HepG2 (cell line): ENCODE measurements around the gene FAM222A. TPM values are rescaled to one million over a fixed set of nuclear protein-coding genes. Genes with fewer than 3 reads are reported as not detected.

Experiments
- DPF2 ChIP-seq: sonication (generic); formaldehyde crosslinking; IDR thresholded peaks from 2 replicates; pipeline ENCODE4 v1.4.0; 2020; ENCODE audit warnings: mild to moderate bottlenecking, low read depth, missing genetic modification reagents, borderline replicate concordance
- ESRRA ChIP-seq: sonication (generic); formaldehyde crosslinking; IDR thresholded peaks from 2 replicates; pipeline ENCODE4 v1.5.1; 2020; ENCODE audit warnings: mild to moderate bottlenecking, low read depth, missing genetic modification reagents
- HHEX ChIP-seq: IDR thresholded peaks from 2 replicates; pipeline ENCODE4 v1.6.1; 2016; ENCODE audit warnings: control low read depth
- MBNL3 ChIP-seq: fragments of 250-450 bp; sonication (Bioruptor Pico); conservative IDR thresholded peaks from 2 replicates; pipeline ENCODE4 v1.8.0; 2022; ENCODE audit warnings: mild to moderate bottlenecking, inconsistent platforms
- NCOA1 ChIP-seq: sonication (generic); formaldehyde crosslinking; IDR thresholded peaks from 2 replicates; pipeline ENCODE4 v1.9.0; 2021; ENCODE audit warnings: missing genetic modification reagents
- NFE2L1 ChIP-seq: sonication (generic); formaldehyde crosslinking; IDR thresholded peaks from 2 replicates; pipeline ENCODE4 v1.4.0; 2020; ENCODE audit warnings: missing genetic modification reagents, mild to moderate bottlenecking, borderline replicate concordance
- NR2F6 ChIP-seq, 2 experiments: IDR thresholded peaks; 2 replicates each; pipeline ENCODE4 v1.6.1; 2016; ENCODE audit warnings: antibody characterized with exemption in 1 of 2, mild to moderate bottlenecking in 1 of 2
- PRPF4 ChIP-seq: fragments of 200-400 bp; formaldehyde crosslinking; IDR thresholded peaks from 2 replicates; pipeline ENCODE4 v1.6.1; 2016; ENCODE audit warnings: low read length, low read depth; ENCODE audit not compliant: poor library complexity, severe bottlenecking
- RXRA ChIP-seq: sonication (generic); formaldehyde crosslinking; IDR thresholded peaks from 2 replicates; pipeline ENCODE4 v1.5.1; 2020; ENCODE audit warnings: missing genetic modification reagents
- SUZ12 ChIP-seq: fragments of 150-350 bp; IDR thresholded peaks from 2 replicates; pipeline ENCODE4 v1.6.1; 2014; ENCODE audit warnings: low read depth, low read length
- TAF1 ChIP-seq: sonication (generic); formaldehyde crosslinking; IDR thresholded peaks from 2 replicates; pipeline ENCODE4 v1.4.0; 2020; ENCODE audit warnings: missing genetic modification reagents
- ZFY ChIP-seq: sonication (generic); formaldehyde crosslinking; IDR thresholded peaks from 2 replicates; pipeline ENCODE4 v1.4.0; 2020; ENCODE audit warnings: missing genetic modification reagents
- ZNF468 ChIP-seq: sonication (generic); formaldehyde crosslinking; IDR thresholded peaks from 2 replicates; pipeline ENCODE4 v1.8.0; 2022; ENCODE audit warnings: mild to moderate bottlenecking, moderate library complexity, missing genetic modification reagents
- ZNF512B ChIP-seq: sonication (generic); formaldehyde crosslinking; IDR thresholded peaks from 2 replicates; pipeline ENCODE4 v1.5.1; 2020; ENCODE audit warnings: missing genetic modification reagents, mild to moderate bottlenecking, borderline replicate concordance
- ZNF720 ChIP-seq: sonication (generic); formaldehyde crosslinking; IDR thresholded peaks from 2 replicates; pipeline ENCODE4 v1.4.0; 2020; ENCODE audit warnings: missing genetic modification reagents
- polyA plus RNA-seq, 8 experiments: library from polyadenylated mRNA; depleted of rRNA in 3 of 8; stranded (reverse) in 7 of 8; unstranded in 1 of 8; fragments of >200 nt; fragmentation: Illumina TruSeq in 4 of 8; extraction: Trizol in 4 of 8; gene quantifications; 2 replicates each; pipeline versions ENCODE4 v1.2.1 to v1.2.3, GENCODE V29; 2011 to 2016; ENCODE audit warnings: low read depth in 4 of 8, missing spikeins in 1 of 8, mixed read lengths in 1 of 8; ENCODE audit not compliant: insufficient read depth in 1 of 8
- total RNA-seq, 5 experiments: library from RNA; depleted of rRNA; stranded (reverse); fragments of >200 nt; fragmentation: Illumina TruSeq; extraction: Trizol; gene quantifications; 2 replicates each; pipeline ENCODE4 v1.2.3, GENCODE V29; 2016; ENCODE audit warnings: low read depth in 1 of 5
- TF ChIP-seq, protein P1 (sequence below): sonication (generic); formaldehyde crosslinking; IDR thresholded peaks from 2 replicates; pipeline ENCODE4 v1.9.0; 2022; ENCODE audit warnings: missing genetic modification reagents, mild to moderate bottlenecking, borderline replicate concordance
- TF ChIP-seq, protein P2 (sequence below): sonication (generic); formaldehyde crosslinking; IDR thresholded peaks from 2 replicates; pipeline ENCODE4 v1.8.0; 2022; ENCODE audit warnings: mild to moderate bottlenecking, missing genetic modification reagents, borderline replicate concordance
- TF ChIP-seq, protein P3 (sequence below): sonication (generic); formaldehyde crosslinking; IDR thresholded peaks from 2 replicates; pipeline ENCODE4 v1.5.0; 2020; ENCODE audit warnings: mild to moderate bottlenecking, missing genetic modification reagents, moderate library complexity

The FAM222A gene
- total and polyA plus RNA-seq, 2 of the 13 experiments (the other 11 are each of a cell fraction or from before 2014, with no cell fraction given): 2.7 to 9.6 TPM

DNA sequence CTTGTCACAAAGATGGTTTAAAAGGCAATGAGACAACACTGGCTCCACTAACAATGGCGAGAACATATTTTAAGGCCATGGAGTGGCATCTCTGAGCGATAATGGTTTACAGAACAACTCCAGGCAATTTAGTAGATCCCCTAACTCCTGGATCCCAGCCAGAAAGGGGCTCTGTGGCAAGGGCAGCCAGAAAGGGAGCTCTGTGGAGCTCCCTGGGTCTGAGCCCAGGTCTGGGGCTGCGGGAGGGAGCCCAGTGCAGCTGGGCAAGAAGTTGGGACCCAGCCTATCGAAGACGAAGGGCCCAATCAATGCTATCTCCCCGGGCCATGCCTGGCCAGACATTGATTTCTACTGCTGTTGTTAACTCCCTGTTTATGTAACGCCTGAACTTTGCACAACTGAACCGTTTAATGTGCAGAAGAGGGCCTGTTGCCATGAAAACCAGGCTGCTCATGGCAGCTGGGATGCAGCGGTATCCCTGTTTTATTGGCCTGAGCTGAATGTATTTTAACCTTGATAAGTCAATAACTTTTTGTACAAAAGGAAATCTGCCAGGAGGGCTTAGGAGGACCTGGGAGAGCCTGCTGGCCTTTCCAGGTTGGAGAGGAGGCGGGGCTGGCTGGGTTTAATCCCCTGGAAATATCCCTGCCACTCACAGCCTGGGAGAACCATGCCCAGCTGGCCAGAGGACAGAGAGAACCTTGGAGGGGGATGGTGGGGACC is 6.7 kb upstream of the FAM222A start (continued):
- TF ChIP-seq DPF2 (CRISPR knock-in tag) (peak; percentile 67), PRPF4 (no peak), NFE2L1 (CRISPR knock-in tag) (no peak), ZNF512B (CRISPR knock-in tag) (no peak), NR2F6 (IDR thresholded peaks at IDR 0.05) (peak; percentile 31; the same call in 1 of the 2 replicates), NR2F6 (CRISPR knock-in tag; IDR thresholded peaks at IDR 0.05) (peak; percentile 72; the same call in 1 of the 2 replicates), RXRA (CRISPR knock-in tag) (peak; percentile 69), SUZ12 (no peak), HHEX (CRISPR knock-in tag) (peak; percentile 65; the same call in 1 of the 2 replicates), MBNL3 (CRISPR knock-in tag) (no peak), ZNF468 (CRISPR knock-in tag) (no peak), ZNF720 (CRISPR knock-in tag) (no peak), NCOA1 (no peak), ESRRA (CRISPR knock-in tag) (peak; percentile 80), ZFY (0 out of 2 replicates have a peak, but pooled peaks have one; percentile 40), TAF1 (CRISPR knock-in tag) (no peak)
- TF ChIP-seq, protein P1, sequence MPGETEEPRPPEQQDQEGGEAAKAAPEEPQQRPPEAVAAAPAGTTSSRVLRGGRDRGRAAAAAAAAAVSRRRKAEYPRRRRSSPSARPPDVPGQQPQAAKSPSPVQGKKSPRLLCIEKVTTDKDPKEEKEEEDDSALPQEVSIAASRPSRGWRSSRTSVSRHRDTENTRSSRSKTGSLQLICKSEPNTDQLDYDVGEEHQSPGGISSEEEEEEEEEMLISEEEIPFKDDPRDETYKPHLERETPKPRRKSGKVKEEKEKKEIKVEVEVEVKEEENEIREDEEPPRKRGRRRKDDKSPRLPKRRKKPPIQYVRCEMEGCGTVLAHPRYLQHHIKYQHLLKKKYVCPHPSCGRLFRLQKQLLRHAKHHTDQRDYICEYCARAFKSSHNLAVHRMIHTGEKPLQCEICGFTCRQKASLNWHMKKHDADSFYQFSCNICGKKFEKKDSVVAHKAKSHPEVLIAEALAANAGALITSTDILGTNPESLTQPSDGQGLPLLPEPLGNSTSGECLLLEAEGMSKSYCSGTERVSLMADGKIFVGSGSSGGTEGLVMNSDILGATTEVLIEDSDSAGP (CRISPR knock-in tag): peak; percentile 37; the same call in 1 of the 2 replicates
- TF ChIP-seq, protein P2, sequence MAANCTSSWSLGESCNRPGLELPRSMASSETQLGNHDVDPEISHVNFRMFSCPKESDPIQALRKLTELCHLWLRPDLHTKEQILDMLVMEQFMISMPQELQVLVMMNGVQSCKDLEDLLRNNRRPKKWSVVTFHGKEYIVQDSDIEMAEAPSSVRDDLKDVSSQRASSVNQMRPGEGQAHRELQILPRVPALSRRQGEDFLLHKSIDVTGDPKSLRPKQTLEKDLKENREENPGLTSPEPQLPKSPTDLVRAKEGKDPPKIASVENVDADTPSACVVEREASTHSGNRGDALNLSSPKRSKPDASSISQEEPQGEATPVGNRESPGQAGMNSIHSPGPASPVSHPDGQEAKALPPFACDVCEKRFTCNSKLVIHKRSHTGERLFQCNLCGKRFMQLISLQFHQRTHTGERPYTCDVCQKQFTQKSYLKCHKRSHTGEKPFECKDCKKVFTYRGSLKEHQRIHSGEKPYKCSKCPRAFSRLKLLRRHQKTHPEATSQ: no peak
- TF ChIP-seq, protein P3, sequence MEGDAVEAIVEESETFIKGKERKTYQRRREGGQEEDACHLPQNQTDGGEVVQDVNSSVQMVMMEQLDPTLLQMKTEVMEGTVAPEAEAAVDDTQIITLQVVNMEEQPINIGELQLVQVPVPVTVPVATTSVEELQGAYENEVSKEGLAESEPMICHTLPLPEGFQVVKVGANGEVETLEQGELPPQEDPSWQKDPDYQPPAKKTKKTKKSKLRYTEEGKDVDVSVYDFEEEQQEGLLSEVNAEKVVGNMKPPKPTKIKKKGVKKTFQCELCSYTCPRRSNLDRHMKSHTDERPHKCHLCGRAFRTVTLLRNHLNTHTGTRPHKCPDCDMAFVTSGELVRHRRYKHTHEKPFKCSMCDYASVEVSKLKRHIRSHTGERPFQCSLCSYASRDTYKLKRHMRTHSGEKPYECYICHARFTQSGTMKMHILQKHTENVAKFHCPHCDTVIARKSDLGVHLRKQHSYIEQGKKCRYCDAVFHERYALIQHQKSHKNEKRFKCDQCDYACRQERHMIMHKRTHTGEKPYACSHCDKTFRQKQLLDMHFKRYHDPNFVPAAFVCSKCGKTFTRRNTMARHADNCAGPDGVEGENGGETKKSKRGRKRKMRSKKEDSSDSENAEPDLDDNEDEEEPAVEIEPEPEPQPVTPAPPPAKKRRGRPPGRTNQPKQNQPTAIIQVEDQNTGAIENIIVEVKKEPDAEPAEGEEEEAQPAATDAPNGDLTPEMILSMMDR: no peak
